A549 treated with AZD9567 at 1 μM for 4 hours (cell line): ENCODE measurements around the gene ZNF25. TPM values are rescaled to one million over a fixed set of nuclear protein-coding genes. Genes with fewer than 3 reads are reported as not detected.

Experiments
- total RNA-seq: library from RNA; stranded (reverse); fragments of 200-300 nt; extraction: Qiagen RNA extraction; gene quantifications from 5 replicates; pipeline ENCODE4 v1.2.3, GENCODE V29; 2022; ENCODE audit not compliant: insufficient read depth

Gene ZNF25
- 0.92 to 2.0 TPM (median 1.7 TPM) in 5 replicates for total RNA-seq

DNA sequence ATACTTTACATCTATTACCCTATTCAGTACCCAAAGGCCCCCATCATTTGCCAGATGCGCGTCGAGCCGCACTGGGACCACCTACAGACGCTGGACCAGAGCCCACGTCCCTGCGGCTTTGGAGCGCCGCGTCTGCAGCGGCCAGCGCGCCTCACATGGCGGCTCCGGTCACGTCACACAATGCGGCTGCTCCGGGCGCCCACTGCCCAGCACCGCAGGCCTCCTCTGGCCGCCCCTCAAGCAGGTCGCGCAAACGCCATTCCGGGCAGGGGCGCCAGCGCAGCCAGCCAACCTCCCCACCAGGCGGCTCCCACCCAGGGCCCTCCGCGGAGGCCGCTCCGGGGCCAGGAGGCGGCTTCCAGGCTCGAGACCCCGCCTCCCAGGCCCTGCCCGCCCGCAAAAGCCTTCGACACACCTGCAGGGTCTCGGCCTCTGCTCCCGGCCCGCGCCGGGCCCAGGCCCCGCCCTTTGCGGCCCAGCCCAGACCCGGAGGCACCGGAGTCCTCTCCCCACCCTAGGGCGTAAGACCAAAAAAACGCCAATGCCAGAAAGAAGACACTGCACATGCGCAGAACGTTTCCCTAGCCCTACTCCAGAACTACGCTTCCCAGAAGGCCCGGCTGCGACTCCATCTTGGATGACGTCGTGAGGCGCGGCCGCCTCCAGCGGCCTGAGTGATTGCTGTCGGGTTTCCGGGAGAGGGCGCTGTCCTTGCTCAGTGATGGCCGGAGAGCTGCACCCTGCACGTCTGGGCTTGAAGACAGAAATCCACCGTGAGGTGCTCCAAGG lies at the start of gene ZNF25:
ZNF25 (minus strand) TSS at position 557 of the 789 bp plus-strand sequence. CDS start 4,925 bp downstream, outside the sequence.

DNA sequence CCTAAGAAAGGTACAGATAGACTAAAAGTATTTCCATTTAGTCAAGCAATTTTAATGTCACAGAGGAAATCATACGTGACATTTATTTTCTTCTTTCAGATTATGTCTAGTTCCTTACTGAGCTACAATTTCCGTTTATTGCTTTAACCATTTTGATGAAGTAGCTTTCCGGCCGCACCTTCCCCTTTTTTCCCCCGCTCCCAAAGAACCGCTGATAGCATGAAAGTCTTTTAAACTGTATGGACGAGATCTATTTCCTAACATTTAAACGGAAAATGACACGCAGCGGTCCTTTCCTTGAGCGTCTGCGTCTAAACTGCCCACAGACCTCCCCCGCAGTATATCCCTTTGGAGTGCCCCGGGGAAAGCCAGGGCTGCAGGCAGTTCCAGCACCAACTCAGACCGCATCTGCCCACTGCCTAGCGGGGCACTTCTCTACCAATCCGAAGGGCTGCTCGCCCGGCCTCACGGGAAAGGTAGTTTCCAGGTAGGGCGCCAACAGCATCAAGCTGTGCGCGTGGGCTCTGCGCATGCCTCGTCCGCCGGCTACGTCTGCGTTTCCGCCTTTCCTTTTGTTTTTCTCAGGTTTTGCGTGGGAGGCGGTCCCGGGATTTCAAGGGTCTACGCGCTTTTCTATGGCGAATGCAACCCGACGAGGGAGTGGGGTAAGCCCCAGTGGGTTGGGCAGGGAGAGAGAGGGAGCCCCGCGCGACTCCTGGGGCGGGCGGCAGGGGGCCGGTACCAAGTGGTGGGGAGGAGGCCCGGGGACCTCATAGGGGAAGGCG lies 33.9 kb upstream of the ZNF25 start, which contains the start of gene ZNF33A:
ZNF33A (plus strand) TSS at position 557 of the 785 bp plus-strand sequence. CDS start 1,667 bp downstream, outside the sequence.

Other genes with a start within 250 kb of the ZNF25 start
- 3.1 to 13.6 TPM (median 3.6 TPM) in 5 replicates for gene ZNF248, start 119.0 kb downstream of the ZNF25 start, total RNA-seq
- 7.2 to 9.4 TPM (median 7.9 TPM) in 5 replicates for gene ZNF33A, start 34.0 kb upstream of the ZNF25 start, total RNA-seq
- gene ZNF37A, start 117.7 kb upstream of the ZNF25 start, total RNA-seq: 3.3 to 5.6 TPM (median 4.6 TPM) in 5 replicates